Measurements from ENCODE around the gene BBX.
"Not testable (repeated sequence)": the region's sequence is repeated elsewhere in the genome, so short reads cannot be mapped to it uniquely, and the experiment has no call there.

BBX gene

GRCh38 chr3:107810171-107811071 lies 287.7 kb downstream of the BBX start:
- no peak for DNase-seq

- no peak for DNase-seq
These were observed 290.3 kb downstream of the BBX start for GRCh38 chr3:107813026-107813425.

- no peak for DNase-seq
These were observed 293.3 kb downstream of the BBX start for GRCh38 chr3:107816107-107816506.

GRCh38 chr3:107817076-107817475 lies 294.3 kb downstream of the BBX start:
- DNase-seq, result no peak

GRCh38 chr3:107818025-107818424 lies 295.3 kb downstream of the BBX start:
- DNase-seq, result no peak

GRCh38 chr3:107819656-107820055 lies 296.9 kb downstream of the BBX start:
- DNase-seq, result no peak

- no peak for DNase-seq
These were observed 299.5 kb downstream of the BBX start for GRCh38 chr3:107822308-107822707.

- DNase-seq, result no peak
These were observed 302.1 kb downstream of the BBX start for GRCh38 chr3:107824822-107825371.

GRCh38 chr3:107825556-107825955 lies 302.8 kb downstream of the BBX start:
- DNase-seq, result no peak

GRCh38 chr3:107826727-107827126 lies 304.0 kb downstream of the BBX start:
- DNase-seq, result no peak

- DNase-seq, result no peak
These were observed 306.4 kb downstream of the BBX start for GRCh38 chr3:107829185-107829584.

GRCh38 chr3:107831590-107831989 lies 308.8 kb downstream of the BBX start:
- no peak for DNase-seq

GRCh38 chr3:107833043-107833442 lies 310.3 kb downstream of the BBX start:
- DNase-seq, result no peak

- no peak for DNase-seq
These were observed 311.1 kb downstream of the BBX start for GRCh38 chr3:107833722-107834416.

GRCh38 chr3:107835001-107835400 lies 312.2 kb downstream of the BBX start:
- DNase-seq, result not testable (repeated sequence)

- DNase-seq, result no peak
These were observed 315.3 kb downstream of the BBX start for GRCh38 chr3:107837895-107838612.

GRCh38 chr3:107841831-107842230 lies 319.1 kb downstream of the BBX start:
- DNase-seq, result no peak

GRCh38 chr3:107842940-107843339 lies 320.2 kb downstream of the BBX start:
- no peak for DNase-seq

- DNase-seq, result no peak
These were observed 322.9 kb downstream of the BBX start for GRCh38 chr3:107845380-107846278.

GRCh38 chr3:107846279-107846852 lies 323.6 kb downstream of the BBX start:
- peak; percentile 15 for DNase-seq

GRCh38 chr3:107847791-107848190 lies 325.0 kb downstream of the BBX start:
- DNase-seq, result no peak

All from stimulated activated CD4-positive, alpha-beta T cell treated with anti-CD3 and anti-CD28 coated beads, Interleukin-12 subunit alpha, Interleukin-12 subunit beta, amount 100 ng/mL, for 4 hours (primary cell).